ENCODE results near the gene MICAL1.
"Not testable (repeated sequence)": the region's sequence is repeated elsewhere in the genome, so short reads cannot be mapped to it uniquely, and the experiment has no call there.

MICAL1 gene

GRCh38 chr6:109475625-109476024, 20.1 kb upstream of the MICAL1 start:
- DNase-seq (ENCODE audit: low spot score): no peak

GRCh38 chr6:109474995-109475394, 19.4 kb upstream of the MICAL1 start:
- DNase-seq (ENCODE audit: low spot score): no peak

- no peak for DNase-seq (ENCODE audit: low spot score)
Measured at GRCh38 chr6:109473120-109473519, 17.5 kb upstream of the MICAL1 start.

GRCh38 chr6:109472132-109472995, 16.8 kb upstream of the MICAL1 start:
- no peak for DNase-seq (ENCODE audit: low spot score)

- no peak for DNase-seq (ENCODE audit: low spot score)
Measured at GRCh38 chr6:109471105-109471810, 15.7 kb upstream of the MICAL1 start.

GRCh38 chr6:109469591-109470189, 14.1 kb upstream of the MICAL1 start:
- DNase-seq (ENCODE audit: low spot score): no peak

- no peak for DNase-seq (ENCODE audit: low spot score)
Measured at GRCh38 chr6:109467696-109468095, 12.1 kb upstream of the MICAL1 start.

- DNase-seq (ENCODE audit: low spot score): no peak
Measured at GRCh38 chr6:109466212-109466923, 10.8 kb upstream of the MICAL1 start.

- DNase-seq (ENCODE audit: low spot score): no peak
Measured at GRCh38 chr6:109465772-109466171, 10.2 kb upstream of the MICAL1 start.

GRCh38 chr6:109461733-109462526, 6.4 kb upstream of the MICAL1 start:
- DNase-seq (ENCODE audit: low spot score): no peak

GRCh38 chr6:109461205-109461604, 5.6 kb upstream of the MICAL1 start:
- not testable (repeated sequence) for DNase-seq (ENCODE audit: low spot score)

GRCh38 chr6:109460161-109460829, 4.7 kb upstream of the MICAL1 start:
- DNase-seq (ENCODE audit: low spot score): no peak

GRCh38 chr6:109458774-109459531, 3.4 kb upstream of the MICAL1 start:
- no peak for DNase-seq (ENCODE audit: low spot score)

- DNase-seq (ENCODE audit: low spot score): no peak
Measured at GRCh38 chr6:109457562-109457996, 2.0 kb upstream of the MICAL1 start.

- no peak for DNase-seq (ENCODE audit: low spot score)
Measured at GRCh38 chr6:109456710-109457561, 1.4 kb upstream of the MICAL1 start.

GRCh38 chr6:109456111-109456583, 575 bp upstream of the MICAL1 start:
- DNase-seq (ENCODE audit: low spot score): no peak

GRCh38 chr6:109454496-109455436, 806 bp downstream of the MICAL1 start:
- DNase-seq (ENCODE audit: low spot score): no peak
